Activated gamma-delta T cell (primary cell): Measurements from ENCODE around the gene SKAP1.
"Not testable (repeated sequence)": the region's sequence is repeated elsewhere in the genome, so short reads cannot be mapped to it uniquely, and the experiment has no call there.

Source experiments
- DNase-seq: peaks from one replicate; lab custom pipeline; 2025; lab: John Stamatoyannopoulos, UW

The SKAP1 gene

DNA sequence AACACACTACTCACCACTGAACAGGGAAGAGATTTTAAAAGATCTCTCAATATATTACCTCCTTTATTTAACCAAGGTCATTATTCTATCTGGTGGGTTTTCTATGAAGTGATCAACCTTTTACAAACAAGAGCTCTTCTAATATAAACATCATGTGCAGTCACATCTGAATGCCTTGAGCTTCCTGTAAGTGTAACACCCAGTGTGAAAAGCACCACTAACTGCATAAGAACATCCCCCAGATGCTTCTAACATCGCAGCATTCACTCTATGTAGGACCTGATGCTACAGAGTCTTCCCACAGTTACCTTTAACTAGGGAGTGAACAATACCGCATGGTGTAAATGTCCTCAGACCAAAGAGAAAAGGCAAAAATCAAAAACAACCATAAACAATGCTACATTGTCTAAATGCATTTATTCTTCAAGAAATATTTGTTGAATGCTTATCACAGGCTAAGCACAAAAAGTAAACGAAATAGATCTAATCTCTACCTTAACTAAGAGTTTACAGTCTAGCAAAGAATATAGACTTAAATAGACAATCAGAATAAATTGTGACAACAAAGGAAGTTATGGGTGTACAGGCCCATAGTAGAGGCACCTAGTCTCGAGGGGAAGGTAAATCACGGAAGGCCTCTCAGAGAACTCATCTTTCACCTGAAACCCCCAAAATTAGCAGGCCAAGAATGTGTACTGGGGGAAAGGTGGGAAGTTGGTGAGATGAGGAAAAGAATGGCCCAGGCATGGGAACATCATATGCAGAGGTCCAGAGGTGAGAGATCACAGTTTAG lies 16.2 kb downstream of the SKAP1 start:
- no peak for DNase-seq

DNA sequence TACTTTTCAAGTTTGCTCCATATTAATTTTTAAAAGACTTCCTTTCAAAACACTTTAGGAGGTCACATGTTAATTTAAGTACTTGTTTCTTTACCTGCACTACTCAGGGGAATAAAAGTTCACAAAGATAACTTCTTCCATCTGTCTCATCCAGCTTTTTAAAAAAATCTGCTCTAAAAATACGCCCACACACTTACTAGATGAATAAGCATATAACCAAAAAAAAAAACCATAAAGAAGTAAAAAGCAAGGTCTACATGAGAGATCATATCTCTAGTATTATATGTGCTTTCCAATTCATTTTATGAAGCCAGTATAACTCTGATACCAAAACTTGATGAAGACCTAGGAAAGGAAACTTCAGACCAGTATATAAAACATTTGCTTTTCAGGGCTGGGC lies 17.2 kb downstream of the SKAP1 start:
- DNase-seq = no peak

DNA sequence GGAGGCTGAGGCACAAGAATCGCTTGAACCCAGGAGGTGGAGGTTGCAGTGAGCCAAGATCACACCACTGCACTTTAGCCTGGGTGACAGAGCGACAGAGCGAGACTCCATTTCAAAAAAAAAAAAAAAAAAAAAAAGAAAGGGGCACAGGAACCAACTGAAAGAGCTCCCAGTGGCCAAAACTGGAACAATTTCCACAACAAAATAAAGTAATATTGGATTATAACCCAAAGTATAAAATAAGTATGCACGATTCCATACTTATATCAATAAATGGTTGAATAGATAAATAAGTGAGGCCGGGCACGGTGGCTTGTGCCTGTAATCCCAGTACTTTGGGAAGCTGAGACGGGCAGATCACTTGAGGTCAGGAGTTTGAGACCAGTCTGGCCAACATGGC lies 19.2 kb downstream of the SKAP1 start:
- not testable (repeated sequence) for DNase-seq

DNA sequence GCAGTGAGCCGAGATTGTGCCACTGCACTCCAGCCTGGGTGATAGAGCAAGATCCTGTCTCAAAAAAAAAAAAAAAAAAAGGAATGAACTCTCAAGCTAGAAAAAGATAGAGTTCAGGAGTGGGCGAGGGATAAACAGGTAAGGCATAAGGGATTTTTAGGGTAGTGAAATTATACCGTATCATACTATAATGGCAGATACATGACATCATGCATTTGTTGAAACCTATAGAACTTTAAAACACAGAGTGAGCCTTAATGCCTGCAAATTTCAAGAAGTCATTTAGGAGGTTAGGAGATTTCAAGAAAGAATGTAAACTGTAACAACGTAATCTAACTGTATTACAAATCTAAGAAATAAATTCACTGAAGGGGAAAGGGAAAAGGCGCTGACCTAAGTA lies 20.4 kb downstream of the SKAP1 start:
- DNase-seq = no peak

DNA sequence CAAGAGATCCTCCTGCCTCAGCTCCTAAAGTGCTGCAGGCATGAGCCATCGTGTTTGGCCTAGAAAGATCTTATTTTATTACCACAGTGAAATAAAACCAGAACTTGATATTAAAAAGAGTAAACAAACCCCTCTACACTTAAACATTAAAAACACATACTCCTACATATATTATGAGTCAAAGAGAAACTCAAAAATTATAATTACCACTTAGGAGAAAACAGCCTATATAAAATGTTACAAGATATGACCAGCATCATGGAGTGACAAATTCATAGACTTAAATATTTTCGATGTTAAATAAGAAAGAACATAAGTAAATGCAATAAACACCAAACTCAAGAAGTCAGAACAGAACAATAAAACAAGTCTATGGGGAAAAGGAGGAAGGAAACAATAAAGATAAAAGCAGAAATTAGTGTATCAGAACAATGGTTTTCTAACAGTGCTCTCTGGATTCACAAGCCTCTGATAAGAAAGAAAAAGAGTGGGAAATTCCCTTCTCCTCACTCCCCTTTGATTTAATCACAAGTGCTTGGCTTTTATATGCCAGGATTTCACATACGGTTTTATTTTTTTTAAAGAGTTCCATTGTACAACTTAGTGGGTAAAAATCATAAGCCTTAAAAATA lies 23.0 kb downstream of the SKAP1 start:
- no peak for DNase-seq

DNA sequence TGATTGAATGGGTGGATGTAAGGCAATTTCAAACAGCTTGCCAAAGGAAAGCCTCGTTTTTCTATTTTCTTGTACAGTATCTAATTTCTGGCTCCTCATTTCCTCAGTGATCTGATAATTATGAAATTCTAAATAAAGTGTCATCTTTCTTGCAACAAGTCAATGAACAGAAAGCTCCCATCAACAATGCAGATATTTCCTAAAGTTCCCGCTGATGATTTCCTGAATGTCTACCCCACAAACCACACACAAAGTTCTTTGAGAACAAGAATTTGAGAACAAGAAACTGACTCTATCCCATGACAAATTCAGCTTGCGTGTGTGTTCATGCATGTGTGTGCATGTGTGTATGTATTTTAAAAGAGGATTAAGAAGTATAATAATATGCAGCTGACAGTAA lies 35.2 kb downstream of the SKAP1 start:
- DNase-seq = no peak

DNA sequence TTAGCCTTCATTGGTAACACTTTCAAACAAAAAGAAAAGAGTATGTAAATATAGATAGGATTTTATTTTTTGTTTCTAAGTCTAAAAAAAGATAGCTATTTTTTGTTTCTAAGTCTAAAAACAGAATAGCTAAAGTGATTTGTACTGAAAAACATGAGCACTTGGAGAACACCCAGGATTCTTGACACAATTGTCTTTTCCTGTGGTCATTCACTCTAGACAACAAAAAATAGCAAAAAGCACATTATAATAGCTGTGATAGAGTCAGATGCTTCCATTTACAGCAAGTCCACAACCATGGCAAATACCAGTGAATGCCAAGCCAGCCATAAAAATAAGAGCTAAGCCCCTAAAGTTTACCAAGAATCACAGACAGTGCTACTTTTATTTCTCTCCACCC lies 36.7 kb downstream of the SKAP1 start:
- DNase-seq = no peak

DNA sequence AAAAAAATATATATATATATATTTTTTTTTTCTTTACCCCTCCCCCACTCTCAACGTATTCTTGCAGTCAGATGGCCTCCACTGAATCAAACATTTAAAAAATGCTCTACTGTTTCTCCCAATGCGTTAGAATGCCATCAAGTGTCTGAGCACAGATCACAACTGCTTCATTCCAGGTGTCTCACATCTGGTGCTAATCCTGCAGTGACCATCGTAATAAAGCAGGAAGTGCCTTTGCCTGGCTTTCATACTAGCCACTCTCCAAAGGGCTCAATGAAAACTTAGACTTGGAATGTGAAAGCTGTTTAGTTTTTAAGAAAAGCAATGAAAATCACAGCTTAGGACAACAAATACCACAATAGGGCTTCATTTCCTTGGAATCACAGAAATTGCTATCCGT lies 37.2 kb downstream of the SKAP1 start:
- no peak for DNase-seq

DNA sequence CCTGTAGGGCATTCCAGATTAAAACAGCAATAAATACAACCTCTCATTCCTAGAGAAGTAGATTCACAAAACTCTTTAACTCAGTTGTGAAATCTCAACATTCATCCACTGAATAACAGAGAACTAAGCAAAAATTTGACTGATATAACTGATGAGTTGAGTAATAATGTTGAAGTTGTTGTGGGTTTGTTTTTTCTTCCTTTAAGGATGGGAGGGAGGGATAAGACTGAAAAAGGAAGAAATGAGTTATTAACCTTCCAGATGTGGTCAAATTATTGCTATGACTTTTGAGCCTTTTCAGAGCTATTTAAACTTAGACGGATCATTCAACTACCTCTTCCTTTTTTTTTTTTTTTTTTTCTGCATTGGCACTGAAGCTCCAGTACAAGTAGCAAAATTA lies 38.6 kb downstream of the SKAP1 start:
- DNase-seq = no peak

DNA sequence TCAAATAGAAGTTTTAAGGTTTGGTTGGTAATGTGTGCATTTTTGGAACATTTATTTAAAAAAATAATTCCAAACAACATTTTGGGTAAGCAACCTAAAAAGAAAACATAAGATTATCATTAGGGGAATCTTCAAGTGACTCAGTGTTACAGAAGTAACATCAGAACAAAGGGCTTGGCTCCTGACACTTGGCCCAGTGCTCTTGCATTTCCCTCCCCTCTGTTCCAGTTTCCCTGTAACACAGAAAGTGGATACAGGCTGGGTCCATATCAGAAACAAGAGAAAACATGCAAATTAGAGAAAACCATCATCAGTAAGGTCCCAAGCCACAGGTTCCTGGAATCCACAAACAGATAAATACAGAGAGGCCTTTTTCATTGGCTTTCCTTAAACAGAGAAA lies 40.1 kb downstream of the SKAP1 start:
- DNase-seq = no peak

DNA sequence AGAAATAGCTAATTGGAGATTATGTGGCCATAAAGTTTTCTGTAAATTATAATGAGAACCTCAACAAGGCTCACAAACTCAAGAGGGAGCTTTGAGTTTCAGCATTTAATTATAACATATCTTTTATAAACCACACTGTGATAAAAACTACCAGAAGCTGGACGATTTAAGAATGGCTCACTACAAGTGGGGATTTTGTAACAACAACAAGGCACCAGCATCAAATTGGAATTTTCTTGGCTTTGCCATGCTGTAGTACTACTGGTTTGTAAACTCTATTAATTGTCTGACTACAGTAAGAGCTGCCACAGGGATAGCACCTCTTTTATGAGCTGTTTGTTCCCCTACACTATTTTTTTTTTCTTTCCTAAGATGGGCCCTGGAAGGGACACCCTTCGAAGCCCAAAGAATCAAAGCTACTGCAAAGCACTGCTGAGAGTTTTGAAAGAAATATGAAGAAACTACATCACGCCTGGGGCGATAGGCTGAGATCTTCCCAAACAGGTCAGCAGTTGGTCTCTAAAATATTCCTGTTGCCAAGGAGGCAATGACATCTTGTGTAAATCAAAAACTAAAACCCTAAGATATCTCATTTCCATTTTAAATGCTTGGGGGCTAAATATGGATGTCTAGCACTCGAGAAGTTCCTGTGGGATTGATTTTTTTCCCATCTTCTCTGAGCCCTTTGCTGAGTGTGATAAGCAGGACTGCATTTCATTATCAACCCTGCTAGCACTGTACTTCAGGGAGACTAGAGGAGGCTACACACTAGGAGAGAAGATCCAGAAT lies 40.9 kb downstream of the SKAP1 start:
- no peak for DNase-seq

DNA sequence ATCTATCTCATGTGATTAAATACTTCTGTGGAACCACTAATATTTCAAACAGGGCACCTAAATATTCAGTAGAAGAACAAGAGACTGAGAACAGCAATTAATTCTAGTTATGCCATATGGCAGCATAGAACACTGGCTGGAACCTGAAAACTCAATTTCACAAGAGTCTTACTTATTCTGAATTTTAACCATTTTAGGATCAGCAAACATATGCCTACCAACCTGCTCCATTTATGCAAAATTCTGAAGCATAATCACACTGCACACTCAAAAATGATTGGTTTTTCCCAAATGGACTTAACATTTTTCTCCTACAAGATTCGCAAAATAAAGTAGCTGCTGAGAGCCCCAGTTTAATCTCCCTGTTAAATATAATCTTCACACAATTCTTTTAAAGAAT lies 43.2 kb downstream of the SKAP1 start:
- no peak for DNase-seq

DNA sequence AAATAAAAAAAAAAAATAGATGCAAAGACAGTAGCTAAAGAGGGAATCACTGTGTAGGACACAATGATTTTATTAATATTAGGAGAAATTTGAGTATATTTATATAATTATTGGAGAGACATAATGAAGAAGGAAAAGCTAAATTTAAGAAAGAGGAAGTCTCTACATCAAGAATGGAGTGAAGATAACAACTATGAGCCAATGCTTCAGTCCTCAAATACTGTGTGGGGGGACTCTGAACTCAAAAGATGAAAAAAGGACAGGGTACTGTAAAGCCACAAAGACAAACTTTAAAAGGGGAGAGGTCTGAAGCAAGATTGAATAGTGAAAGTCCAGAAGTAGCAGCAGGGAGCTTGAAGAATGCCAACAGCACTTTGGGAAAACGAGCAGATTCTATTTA lies 44.7 kb downstream of the SKAP1 start:
- DNase-seq = no peak

DNA sequence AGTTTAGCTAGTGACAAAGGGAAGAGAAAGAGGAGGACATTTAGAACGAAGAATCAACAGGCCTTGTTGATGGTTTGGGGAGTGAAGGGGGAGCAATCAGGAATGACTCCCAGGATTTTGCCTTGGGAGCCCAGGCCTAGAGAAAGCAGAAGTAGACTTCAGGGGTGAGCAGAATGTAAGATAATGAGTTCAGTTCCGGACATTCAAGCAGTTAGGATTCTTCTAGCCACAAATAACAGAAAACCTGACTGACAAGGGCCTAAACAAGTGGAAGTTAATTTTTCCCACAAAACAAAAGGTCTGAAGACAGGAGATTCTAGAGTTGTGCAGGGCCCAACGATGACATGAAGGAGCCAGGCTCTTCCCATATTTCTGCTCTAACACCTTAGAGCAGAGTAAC lies 45.9 kb downstream of the SKAP1 start:
- DNase-seq = no peak

DNA sequence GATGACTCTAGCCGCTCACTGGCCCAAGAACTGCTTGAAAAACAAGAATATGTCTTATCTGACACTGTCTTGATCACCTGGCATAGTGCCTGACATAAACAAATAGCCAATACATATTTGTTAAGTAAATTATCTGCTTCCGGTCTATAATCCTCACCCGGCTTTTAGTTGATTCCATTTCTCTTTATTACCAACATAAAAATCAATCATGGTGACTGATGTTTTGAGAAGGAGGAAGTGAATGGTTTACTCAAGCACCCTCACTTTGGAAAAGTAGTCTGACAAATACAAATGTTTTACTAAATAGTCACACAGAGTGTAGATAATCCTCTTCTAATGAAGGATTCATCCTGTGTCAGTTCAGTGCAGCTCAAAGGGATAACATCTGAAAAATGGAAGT lies 47.0 kb downstream of the SKAP1 start:
- no peak for DNase-seq

DNA sequence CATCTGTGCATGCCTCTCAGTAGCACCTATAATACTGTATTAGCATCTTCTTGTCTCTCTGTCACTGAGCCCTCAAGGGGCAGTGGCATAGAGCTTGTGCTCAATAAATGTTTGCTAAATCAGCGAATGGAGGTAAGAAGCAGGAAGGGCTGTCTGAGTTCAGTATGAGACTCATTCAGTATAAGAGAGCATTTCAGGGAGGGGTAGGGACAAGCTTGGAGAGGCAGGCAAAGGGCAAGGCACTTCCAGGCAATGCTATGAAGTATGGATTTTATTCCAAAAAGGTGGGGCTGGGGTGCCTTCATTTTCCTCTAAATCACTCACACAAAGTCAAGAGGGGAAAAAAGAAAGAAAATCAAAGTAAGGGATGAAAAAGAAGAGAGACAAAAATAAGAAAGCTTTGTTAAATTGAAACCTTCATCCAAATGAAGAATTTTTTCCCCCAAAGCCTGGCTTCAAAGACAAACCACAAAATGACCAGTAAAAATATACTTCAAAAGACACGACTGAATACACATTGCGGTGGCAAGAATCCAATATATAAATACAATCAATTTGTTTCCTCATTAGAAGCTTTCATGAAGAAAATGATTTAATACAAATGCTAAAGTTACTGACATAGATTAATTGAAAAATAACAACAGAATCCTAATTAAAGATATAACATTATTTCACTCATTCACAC lies 51.2 kb downstream of the SKAP1 start:
- no peak for DNase-seq

DNA sequence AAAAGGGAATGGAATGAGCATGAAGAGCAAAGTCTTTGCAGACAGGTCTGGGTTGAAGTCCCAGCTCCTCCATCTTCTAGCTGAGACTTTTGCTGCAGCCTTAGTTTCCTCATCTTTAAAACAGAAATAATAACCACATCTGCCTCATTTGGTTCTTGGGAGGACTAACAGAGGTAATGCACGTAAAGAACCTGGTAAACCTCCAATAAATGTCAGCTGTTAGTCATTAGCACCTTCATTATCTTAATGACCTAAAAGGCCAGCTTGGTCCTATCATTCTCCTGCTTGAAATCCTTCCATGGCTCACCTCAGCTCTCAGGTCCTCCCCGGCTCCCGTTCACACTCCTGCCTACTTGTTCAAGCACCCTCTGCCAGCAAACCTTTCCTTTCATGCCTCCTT lies 51.8 kb downstream of the SKAP1 start:
- no peak for DNase-seq

DNA sequence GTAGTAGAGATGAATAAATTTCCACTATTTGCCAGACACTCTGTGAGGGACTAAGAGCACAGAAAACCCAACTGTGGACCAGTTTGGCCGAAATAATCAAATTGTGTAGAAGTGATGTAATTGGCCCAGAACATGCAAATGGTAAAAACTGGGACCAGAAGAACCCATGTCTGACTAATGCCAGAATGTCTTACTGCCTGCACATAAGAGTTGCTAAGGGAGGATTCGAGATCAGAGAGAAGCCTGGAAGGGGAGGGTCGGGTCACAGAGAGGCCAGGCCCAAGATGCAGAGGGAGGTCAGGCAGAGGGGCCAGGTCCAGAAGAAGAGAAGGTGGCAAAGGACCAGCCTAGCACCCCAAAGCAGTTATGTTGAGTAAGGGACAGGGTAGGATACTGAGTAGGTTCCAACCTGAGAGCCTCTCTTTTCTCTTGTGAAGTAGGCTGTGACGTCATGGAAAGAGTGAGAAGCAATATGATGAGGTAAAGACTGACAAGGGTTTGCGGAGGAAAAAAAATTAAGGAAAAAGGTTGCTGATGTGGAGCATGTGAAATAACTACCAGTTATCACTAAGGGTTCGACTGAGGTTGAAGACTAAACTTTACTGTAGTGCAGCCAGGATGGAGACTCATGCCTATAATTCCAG lies 53.2 kb downstream of the SKAP1 start:
- no peak for DNase-seq

DNA sequence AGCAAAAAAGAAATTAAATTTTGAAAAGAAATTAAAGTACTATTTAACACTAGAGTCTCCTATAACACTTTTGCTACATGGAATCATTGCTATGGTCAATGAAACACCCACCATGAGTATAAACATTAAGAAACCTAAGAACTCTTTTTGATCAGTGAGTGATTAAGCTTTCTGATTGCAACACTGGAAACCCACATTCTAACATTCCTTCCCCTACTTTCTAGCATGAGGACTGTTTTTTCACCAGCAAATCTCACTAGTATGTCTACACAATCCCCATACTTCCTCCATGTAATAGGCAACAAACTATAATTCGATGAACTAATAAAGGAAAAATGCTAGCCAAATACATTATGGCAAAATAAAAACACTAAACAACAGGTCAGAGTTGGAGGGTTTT lies 54.7 kb downstream of the SKAP1 start:
- DNase-seq = no peak

DNA sequence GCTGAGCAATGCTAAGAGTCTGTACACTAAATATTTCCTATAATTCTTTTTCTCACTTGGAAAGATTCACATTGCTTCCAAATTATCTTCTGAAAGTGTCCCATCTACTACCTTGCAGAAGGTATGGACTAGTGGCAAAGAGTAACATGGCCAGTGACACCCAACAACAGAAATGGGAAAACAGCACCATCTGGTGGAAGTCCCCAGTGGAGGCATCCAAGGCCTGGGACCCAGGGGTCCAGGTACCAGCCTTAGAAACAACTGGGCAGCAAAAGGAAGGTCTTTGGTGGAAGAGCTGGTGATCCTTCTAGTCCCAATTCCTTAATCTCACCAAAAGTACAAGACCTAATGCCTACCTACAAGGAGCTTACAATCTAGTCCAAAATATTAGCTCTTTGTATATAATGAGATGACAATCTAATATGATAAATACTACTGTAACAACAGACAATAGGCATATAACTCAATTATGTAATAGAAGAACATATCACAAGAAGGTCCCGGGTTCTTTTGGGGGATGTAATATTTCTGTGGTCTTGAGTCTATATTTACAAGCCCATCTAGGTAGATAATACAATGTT lies 55.3 kb downstream of the SKAP1 start:
- DNase-seq = no peak

DNA sequence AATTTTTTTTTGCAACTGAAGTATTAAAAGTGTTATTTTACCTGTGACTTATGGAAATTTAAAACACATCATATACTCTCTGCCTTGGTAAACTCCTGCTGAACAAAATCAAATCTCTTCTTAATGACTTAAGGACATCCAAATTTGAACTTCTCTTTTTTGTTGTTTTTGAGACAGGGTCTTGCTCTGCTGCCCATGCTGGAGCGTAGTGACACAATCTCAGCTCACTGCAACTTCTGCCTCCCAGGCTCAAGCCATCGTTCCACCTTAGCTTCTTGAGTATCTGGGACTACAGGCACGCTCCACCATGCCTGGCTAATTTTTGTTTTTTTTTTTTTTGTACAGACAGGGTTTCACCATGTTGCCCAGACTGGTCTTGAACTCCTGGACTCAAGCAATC lies 56.1 kb downstream of the SKAP1 start:
- no peak for DNase-seq
